HepG2 (cell line): Measurements from ENCODE around the gene SFXN5. TPM values are rescaled to one million over a fixed set of nuclear protein-coding genes. Genes with fewer than 3 reads are reported as not detected.
A peak's percentile ranks its signal among the peaks of the same experiment; 100 is the strongest.

Experiments
- FOXK1 ChIP-seq: sonication (generic); formaldehyde crosslinking; IDR thresholded peaks from 2 replicates; pipeline ENCODE4 v1.4.0; 2020; ENCODE audit warnings: low read depth, missing genetic modification reagents, borderline replicate concordance
- MXD4 ChIP-seq: IDR thresholded peaks from 2 replicates; pipeline ENCODE4 v1.6.1; 2016; ENCODE audit warnings: mild to moderate bottlenecking, missing biosample characterization, missing genetic modification reagents
- NFYC ChIP-seq: IDR thresholded peaks from 2 replicates; pipeline ENCODE4 v1.6.1; 2016; ENCODE audit warnings: missing genetic modification reagents, missing compliant biosample characterization
- SP5 ChIP-seq: IDR thresholded peaks from 2 replicates; pipeline ENCODE4 v1.6.1; 2016; ENCODE audit warnings: low read depth, borderline replicate concordance
- SRSF1 ChIP-seq: fragments of 200-400 bp; formaldehyde crosslinking; optimal IDR thresholded peaks from 2 replicates; pipeline ENCODE3; 2017; ENCODE audit warnings: mild to moderate bottlenecking, low read depth, low read length, moderate library complexity
- TBX3 ChIP-seq: fragments of 450-650 bp; IDR thresholded peaks from 2 replicates; pipeline ENCODE4 v1.6.1; 2017; ENCODE audit warnings: antibody characterized with exemption, mild to moderate bottlenecking, inconsistent platforms, borderline replicate concordance
- XRCC5 ChIP-seq: fragments of 200-400 bp; formaldehyde crosslinking; optimal IDR thresholded peaks from 2 replicates; pipeline ENCODE3; 2017; ENCODE audit warnings: mild to moderate bottlenecking, low read length
- ZFY ChIP-seq: sonication (generic); formaldehyde crosslinking; IDR thresholded peaks from 2 replicates; pipeline ENCODE4 v1.4.0; 2020; ENCODE audit warnings: missing genetic modification reagents
- ZNF10 ChIP-seq: sonication (generic); formaldehyde crosslinking; IDR thresholded peaks from 2 replicates; pipeline ENCODE4 v1.4.0; 2020; ENCODE audit warnings: mild to moderate bottlenecking, low read depth, missing genetic modification reagents, borderline replicate concordance
- ZNF460 ChIP-seq: sonication (generic); formaldehyde crosslinking; IDR thresholded peaks from 2 replicates; pipeline ENCODE4 v1.5.1; 2020; ENCODE audit warnings: missing genetic modification reagents, mild to moderate bottlenecking, borderline replicate concordance
- ZNF549 ChIP-seq: sonication (generic); formaldehyde crosslinking; IDR thresholded peaks from 2 replicates; pipeline ENCODE4 v1.5.0; 2020; ENCODE audit warnings: missing genetic modification reagents
- ZNF614 ChIP-seq: IDR thresholded peaks from 2 replicates; pipeline ENCODE4 v1.6.1; 2018; ENCODE audit warnings: missing biosample characterization, missing genetic modification reagents, inconsistent platforms, borderline replicate concordance
- ZNF672 ChIP-seq: sonication (generic); formaldehyde crosslinking; IDR thresholded peaks from 2 replicates; pipeline ENCODE4 v1.8.1; 2022; ENCODE audit warnings: missing genetic modification reagents
- polyA plus RNA-seq, 8 experiments: library from polyadenylated mRNA; depleted of rRNA in 3 of 8; stranded (reverse) in 7 of 8; unstranded in 1 of 8; fragments of >200 nt; fragmentation: Illumina TruSeq in 4 of 8; extraction: Trizol in 4 of 8; gene quantifications; 2 replicates each; pipeline versions ENCODE4 v1.2.1 to v1.2.3, GENCODE V29; 2011 to 2016; ENCODE audit warnings: low read depth in 4 of 8, missing spikeins in 1 of 8, mixed read lengths in 1 of 8; ENCODE audit not compliant: insufficient read depth in 1 of 8
- total RNA-seq, 5 experiments: library from RNA; depleted of rRNA; stranded (reverse); fragments of >200 nt; fragmentation: Illumina TruSeq; extraction: Trizol; gene quantifications; 2 replicates each; pipeline ENCODE4 v1.2.3, GENCODE V29; 2016; ENCODE audit warnings: low read depth in 1 of 5
- TF ChIP-seq, protein P1 (sequence below): sonication (generic); formaldehyde crosslinking; IDR thresholded peaks from 2 replicates; pipeline ENCODE4 v1.5.1; 2020; ENCODE audit warnings: mild to moderate bottlenecking, missing genetic modification reagents, moderate library complexity
- TF ChIP-seq, protein P2 (sequence below): sonication (generic); formaldehyde crosslinking; IDR thresholded peaks from 2 replicates; pipeline ENCODE4; 2020; ENCODE audit warnings: missing genetic modification reagents, mild to moderate bottlenecking, borderline replicate concordance
- TF ChIP-seq, protein P3 (sequence below): sonication (generic); formaldehyde crosslinking; IDR thresholded peaks from 2 replicates; pipeline ENCODE4 v1.4.0; 2020; ENCODE audit warnings: mild to moderate bottlenecking, missing genetic modification reagents, borderline replicate concordance
- TF ChIP-seq, protein P4 (sequence below): sonication (generic); formaldehyde crosslinking; IDR thresholded peaks from 2 replicates; pipeline ENCODE4 v1.8.1; 2023; ENCODE audit warnings: mild to moderate bottlenecking, moderate library complexity, missing genetic modification reagents

Gene SFXN5
- total and polyA plus RNA-seq, 2 of the 13 experiments (the other 11 are each of a cell fraction or from before 2014, with no cell fraction given), result 34.9 to 37.4 TPM

DNA sequence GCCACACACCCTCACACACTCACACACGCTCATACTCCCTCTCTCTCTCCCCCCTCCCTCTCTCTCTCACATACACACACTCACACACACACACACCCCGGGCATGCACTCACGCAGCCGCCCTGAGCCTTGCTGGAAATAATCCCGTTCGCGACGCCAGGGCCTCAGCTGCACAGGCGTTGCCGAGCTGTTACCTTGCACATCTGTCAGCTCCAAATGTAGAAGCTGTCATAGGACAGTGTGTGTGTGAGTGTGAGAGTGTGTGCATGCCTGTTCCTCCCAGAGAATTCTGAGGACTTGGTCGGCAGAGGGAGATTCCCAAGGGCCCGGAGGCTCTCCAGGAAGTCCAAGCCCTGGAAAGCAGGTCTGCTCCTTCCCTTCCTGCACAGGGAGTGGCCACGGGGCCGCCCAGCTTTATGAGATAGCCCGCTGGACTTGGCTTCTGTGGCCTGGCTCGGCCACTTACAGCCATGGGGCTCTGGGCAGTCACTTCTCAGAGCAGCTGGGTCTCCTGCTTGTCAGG, 175.7 kb downstream of the SFXN5 start (continued):
- TF ChIP-seq TBX3, result no peak
- TF ChIP-seq ZNF10, result no peak
- TF ChIP-seq SP5 (CRISPR knock-in tag), result no peak
- TF ChIP-seq, protein P1, sequence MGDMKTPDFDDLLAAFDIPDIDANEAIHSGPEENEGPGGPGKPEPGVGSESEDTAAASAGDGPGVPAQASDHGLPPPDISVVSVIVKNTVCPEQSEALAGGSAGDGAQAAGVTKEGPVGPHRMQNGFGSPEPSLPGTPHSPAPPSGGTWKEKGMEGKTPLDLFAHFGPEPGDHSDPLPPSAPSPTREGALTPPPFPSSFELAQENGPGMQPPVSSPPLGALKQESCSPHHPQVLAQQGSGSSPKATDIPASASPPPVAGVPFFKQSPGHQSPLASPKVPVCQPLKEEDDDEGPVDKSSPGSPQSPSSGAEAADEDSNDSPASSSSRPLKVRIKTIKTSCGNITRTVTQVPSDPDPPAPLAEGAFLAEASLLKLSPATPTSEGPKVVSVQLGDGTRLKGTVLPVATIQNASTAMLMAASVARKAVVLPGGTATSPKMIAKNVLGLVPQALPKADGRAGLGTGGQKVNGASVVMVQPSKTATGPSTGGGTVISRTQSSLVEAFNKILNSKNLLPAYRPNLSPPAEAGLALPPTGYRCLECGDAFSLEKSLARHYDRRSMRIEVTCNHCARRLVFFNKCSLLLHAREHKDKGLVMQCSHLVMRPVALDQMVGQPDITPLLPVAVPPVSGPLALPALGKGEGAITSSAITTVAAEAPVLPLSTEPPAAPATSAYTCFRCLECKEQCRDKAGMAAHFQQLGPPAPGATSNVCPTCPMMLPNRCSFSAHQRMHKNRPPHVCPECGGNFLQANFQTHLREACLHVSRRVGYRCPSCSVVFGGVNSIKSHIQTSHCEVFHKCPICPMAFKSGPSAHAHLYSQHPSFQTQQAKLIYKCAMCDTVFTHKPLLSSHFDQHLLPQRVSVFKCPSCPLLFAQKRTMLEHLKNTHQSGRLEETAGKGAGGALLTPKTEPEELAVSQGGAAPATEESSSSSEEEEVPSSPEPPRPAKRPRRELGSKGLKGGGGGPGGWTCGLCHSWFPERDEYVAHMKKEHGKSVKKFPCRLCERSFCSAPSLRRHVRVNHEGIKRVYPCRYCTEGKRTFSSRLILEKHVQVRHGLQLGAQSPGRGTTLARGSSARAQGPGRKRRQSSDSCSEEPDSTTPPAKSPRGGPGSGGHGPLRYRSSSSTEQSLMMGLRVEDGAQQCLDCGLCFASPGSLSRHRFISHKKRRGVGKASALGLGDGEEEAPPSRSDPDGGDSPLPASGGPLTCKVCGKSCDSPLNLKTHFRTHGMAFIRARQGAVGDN (CRISPR knock-in tag), result peak; percentile 52
- no peak for TF ChIP-seq ZNF672
- TF ChIP-seq FOXK1 (CRISPR knock-in tag), result no peak
- TF ChIP-seq, protein P2, sequence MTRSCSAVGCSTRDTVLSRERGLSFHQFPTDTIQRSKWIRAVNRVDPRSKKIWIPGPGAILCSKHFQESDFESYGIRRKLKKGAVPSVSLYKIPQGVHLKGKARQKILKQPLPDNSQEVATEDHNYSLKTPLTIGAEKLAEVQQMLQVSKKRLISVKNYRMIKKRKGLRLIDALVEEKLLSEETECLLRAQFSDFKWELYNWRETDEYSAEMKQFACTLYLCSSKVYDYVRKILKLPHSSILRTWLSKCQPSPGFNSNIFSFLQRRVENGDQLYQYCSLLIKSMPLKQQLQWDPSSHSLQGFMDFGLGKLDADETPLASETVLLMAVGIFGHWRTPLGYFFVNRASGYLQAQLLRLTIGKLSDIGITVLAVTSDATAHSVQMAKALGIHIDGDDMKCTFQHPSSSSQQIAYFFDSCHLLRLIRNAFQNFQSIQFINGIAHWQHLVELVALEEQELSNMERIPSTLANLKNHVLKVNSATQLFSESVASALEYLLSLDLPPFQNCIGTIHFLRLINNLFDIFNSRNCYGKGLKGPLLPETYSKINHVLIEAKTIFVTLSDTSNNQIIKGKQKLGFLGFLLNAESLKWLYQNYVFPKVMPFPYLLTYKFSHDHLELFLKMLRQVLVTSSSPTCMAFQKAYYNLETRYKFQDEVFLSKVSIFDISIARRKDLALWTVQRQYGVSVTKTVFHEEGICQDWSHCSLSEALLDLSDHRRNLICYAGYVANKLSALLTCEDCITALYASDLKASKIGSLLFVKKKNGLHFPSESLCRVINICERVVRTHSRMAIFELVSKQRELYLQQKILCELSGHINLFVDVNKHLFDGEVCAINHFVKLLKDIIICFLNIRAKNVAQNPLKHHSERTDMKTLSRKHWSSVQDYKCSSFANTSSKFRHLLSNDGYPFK (CRISPR knock-in tag), result 0 out of 2 replicates have a peak, but pooled peaks have one; percentile 33
- TF ChIP-seq ZFY (CRISPR knock-in tag), result 0 out of 2 replicates have a peak, but pooled peaks have one; percentile 9
- TF ChIP-seq NFYC (CRISPR knock-in tag), result no peak
- TF ChIP-seq, protein P3, sequence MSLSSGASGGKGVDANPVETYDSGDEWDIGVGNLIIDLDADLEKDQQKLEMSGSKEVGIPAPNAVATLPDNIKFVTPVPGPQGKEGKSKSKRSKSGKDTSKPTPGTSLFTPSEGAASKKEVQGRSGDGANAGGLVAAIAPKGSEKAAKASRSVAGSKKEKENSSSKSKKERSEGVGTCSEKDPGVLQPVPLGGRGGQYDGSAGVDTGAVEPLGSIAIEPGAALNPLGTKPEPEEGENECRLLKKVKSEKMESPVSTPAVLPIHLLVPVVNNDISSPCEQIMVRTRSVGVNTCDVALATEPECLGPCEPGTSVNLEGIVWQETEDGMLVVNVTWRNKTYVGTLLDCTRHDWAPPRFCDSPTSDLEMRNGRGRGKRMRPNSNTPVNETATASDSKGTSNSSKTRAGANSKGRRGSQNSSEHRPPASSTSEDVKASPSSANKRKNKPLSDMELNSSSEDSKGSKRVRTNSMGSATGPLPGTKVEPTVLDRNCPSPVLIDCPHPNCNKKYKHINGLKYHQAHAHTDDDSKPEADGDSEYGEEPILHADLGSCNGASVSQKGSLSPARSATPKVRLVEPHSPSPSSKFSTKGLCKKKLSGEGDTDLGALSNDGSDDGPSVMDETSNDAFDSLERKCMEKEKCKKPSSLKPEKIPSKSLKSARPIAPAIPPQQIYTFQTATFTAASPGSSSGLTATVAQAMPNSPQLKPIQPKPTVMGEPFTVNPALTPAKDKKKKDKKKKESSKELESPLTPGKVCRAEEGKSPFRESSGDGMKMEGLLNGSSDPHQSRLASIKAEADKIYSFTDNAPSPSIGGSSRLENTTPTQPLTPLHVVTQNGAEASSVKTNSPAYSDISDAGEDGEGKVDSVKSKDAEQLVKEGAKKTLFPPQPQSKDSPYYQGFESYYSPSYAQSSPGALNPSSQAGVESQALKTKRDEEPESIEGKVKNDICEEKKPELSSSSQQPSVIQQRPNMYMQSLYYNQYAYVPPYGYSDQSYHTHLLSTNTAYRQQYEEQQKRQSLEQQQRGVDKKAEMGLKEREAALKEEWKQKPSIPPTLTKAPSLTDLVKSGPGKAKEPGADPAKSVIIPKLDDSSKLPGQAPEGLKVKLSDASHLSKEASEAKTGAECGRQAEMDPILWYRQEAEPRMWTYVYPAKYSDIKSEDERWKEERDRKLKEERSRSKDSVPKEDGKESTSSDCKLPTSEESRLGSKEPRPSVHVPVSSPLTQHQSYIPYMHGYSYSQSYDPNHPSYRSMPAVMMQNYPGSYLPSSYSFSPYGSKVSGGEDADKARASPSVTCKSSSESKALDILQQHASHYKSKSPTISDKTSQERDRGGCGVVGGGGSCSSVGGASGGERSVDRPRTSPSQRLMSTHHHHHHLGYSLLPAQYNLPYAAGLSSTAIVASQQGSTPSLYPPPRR (CRISPR knock-in tag), result no peak
- TF ChIP-seq MXD4 (CRISPR knock-in tag), result no peak
- no peak for TF ChIP-seq SRSF1
- no peak for TF ChIP-seq ZNF614 (CRISPR knock-in tag)
- no peak for TF ChIP-seq ZNF549
- peak; percentile 34 for TF ChIP-seq XRCC5
- TF ChIP-seq ZNF460 (CRISPR knock-in tag), result no peak
- TF ChIP-seq, protein P4, sequence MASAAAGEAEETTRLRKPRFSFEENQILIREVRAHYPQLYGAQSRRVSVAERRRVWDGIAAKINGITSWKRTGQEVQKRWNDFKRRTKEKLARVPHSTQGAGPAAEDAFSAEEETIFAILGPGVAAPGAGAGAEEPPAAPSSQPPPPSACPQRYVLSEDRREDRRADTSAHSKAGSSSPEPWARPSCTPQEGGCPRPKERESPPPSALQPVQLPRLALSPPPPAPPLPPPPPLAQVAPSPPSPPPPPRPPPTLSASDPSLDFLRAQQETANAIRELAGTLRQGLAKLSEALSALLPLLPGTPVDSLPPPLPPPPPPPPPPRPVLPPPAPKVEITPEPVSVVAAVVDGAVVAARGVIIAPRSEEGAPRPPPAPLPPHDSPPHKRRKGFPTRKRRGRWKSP (CRISPR knock-in tag), result peak; percentile 25; the same call in 1 of the 2 replicates
